WTC11 (cell line): ENCODE measurements around the gene LTBP2. TPM values are rescaled to one million over a fixed set of nuclear protein-coding genes. Genes with fewer than 3 reads are reported as not detected.

Source experiments
- ATAC-seq: fragments of 200-7000 bp; cut with Tn5 transposase; 2 replicates; pipeline ENCODE4 v1.10.0; 2021; ENCODE audit warnings: mild to moderate bottlenecking, moderate library complexity
- CTCF ChIA-PET: fragments of 300-600 bp; sonication (Branson Sonifier 250); formaldehyde crosslinking; loops from one replicate; lab custom pipeline; 2021; ENCODE audit warnings: antibody characterized with exemption; lab: Charles Lee
- POLR2A ChIA-PET: fragments of 350-600 bp; sonication (Branson Sonifier 250); formaldehyde crosslinking; loops from one replicate; lab custom pipeline; 2021; ENCODE audit warnings: antibody characterized with exemption; lab: Charles Lee
- DNase-seq: peaks from one replicate; pipeline ENCODE4 v3.0.0; 2021; ENCODE audit warnings: low spot score
- H3K27ac Mint-ChIP-seq: 2 replicates; pipeline ENCODE4 v1.8.0; 2021; ENCODE audit warnings: mixed read lengths
- H3K27me3 Mint-ChIP-seq: 2 replicates; pipeline ENCODE4 v1.8.0; 2021; ENCODE audit warnings: low read depth, mild to moderate bottlenecking, moderate library complexity, mixed read lengths
- H3K36me3 Mint-ChIP-seq: 2 replicates; pipeline ENCODE4 v1.8.0; 2021; ENCODE audit warnings: mixed read lengths
- H3K4me1 Mint-ChIP-seq: 2 replicates; pipeline ENCODE4 v1.8.0; 2022; ENCODE audit warnings: mixed read lengths
- H3K4me3 Mint-ChIP-seq: 2 replicates; pipeline ENCODE4 v1.8.0; 2021; ENCODE audit warnings: mild to moderate bottlenecking, moderate library complexity, mixed read lengths
- H3K9me3 Mint-ChIP-seq: 2 replicates; pipeline ENCODE4 v1.8.0; 2021; ENCODE audit warnings: mixed read lengths
- ATF6 ChIP-seq: sonication (generic); formaldehyde crosslinking; IDR thresholded peaks from 2 replicates; pipeline ENCODE4 v1.8.1; 2023; ENCODE audit warnings: mild to moderate bottlenecking, missing genetic modification reagents
- CTCF ChIP-seq: fragments of 200-600 bp; IDR thresholded peaks from 2 replicates; pipeline ENCODE4 v1.8.0; 2022; ENCODE audit warnings: antibody characterized with exemption
- E2F1 ChIP-seq: sonication (generic); formaldehyde crosslinking; IDR thresholded peaks from 2 replicates; pipeline ENCODE4 v1.8.0; 2022; ENCODE audit warnings: mild to moderate bottlenecking, missing genetic modification reagents
- EMX1 ChIP-seq: fragments of 250-450 bp; sonication (Bioruptor Pico); IDR thresholded peaks from 2 replicates; pipeline ENCODE4 v1.8.0; 2021; ENCODE audit warnings: mild to moderate bottlenecking
- ESRRA ChIP-seq: sonication (generic); formaldehyde crosslinking; IDR thresholded peaks from 2 replicates; pipeline ENCODE4 v1.8.1; 2022; ENCODE audit warnings: mild to moderate bottlenecking, missing genetic modification reagents, borderline replicate concordance
- NFE2L1 ChIP-seq: sonication (generic); formaldehyde crosslinking; IDR thresholded peaks from 2 replicates; pipeline ENCODE4 v1.8.1; 2023; ENCODE audit warnings: missing genetic modification reagents
- PREB ChIP-seq: sonication (generic); formaldehyde crosslinking; IDR thresholded peaks from 2 replicates; pipeline ENCODE4 v1.8.1; 2022; ENCODE audit warnings: mild to moderate bottlenecking, missing genetic modification reagents, moderate library complexity, borderline replicate concordance
- RELA ChIP-seq: sonication (generic); formaldehyde crosslinking; IDR thresholded peaks from 2 replicates; pipeline ENCODE4 v1.8.1; 2022; ENCODE audit warnings: missing genetic modification reagents, mild to moderate bottlenecking, borderline replicate concordance
- SP1 ChIP-seq: sonication (generic); formaldehyde crosslinking; conservative IDR thresholded peaks from 2 replicates; pipeline ENCODE4 v1.8.1; 2022; ENCODE audit warnings: missing genetic modification reagents
- TP53 ChIP-seq: sonication (generic); formaldehyde crosslinking; IDR thresholded peaks from 2 replicates; pipeline ENCODE4 v1.8.1; 2023; ENCODE audit warnings: mild to moderate bottlenecking, missing genetic modification reagents
- ZMAT4 ChIP-seq: fragments of 250-450 bp; sonication (Bioruptor Pico); IDR thresholded peaks from 2 replicates; pipeline ENCODE4 v1.9.0; 2021; ENCODE audit warnings: mild to moderate bottlenecking
- ZNF219 ChIP-seq: sonication (generic); formaldehyde crosslinking; IDR thresholded peaks from 2 replicates; pipeline ENCODE4 v1.8.0; 2023; ENCODE audit warnings: missing genetic modification reagents, mild to moderate bottlenecking, borderline replicate concordance
- ZNF281 ChIP-seq: sonication (generic); formaldehyde crosslinking; IDR thresholded peaks from 2 replicates; pipeline ENCODE4 v1.8.0; 2023; ENCODE audit warnings: mild to moderate bottlenecking, missing genetic modification reagents
- ZNF423 ChIP-seq: fragments of 250-450 bp; sonication (Bioruptor Pico); IDR thresholded peaks from 2 replicates; pipeline ENCODE4 v2.1.2; 2022; ENCODE audit warnings: mild to moderate bottlenecking, moderate library complexity
- ZNF532 ChIP-seq: fragments of 250-450 bp; sonication (Bioruptor Pico); IDR thresholded peaks from 2 replicates; pipeline ENCODE4 v1.9.0; 2021; ENCODE audit warnings: mild to moderate bottlenecking, borderline replicate concordance
- ZNF671 ChIP-seq: fragments of 250-450 bp; sonication (Bioruptor Pico); IDR thresholded peaks from 2 replicates; pipeline ENCODE4 v1.8.0; 2021; ENCODE audit warnings: mild to moderate bottlenecking
- ZSCAN18 ChIP-seq: fragments of 250-450 bp; sonication (Bioruptor Pico); IDR thresholded peaks from 2 replicates; pipeline ENCODE4 v2.1.2; 2022; ENCODE audit warnings: mild to moderate bottlenecking, moderate library complexity
- total RNA-seq: library from RNA; stranded (reverse); gene quantifications from 3 replicates; pipeline ENCODE4 v1.2.3, GENCODE V29; 2021

LTBP2 gene
- total RNA-seq, 1 experiment from 2014 or later = 1.2 TPM

GRCh38 chr14:74619672-74620131 is 7.7 kb upstream of the LTBP2 start (continued):
- TF ChIP-seq ZNF532 (CRISPR knock-in tag) (no peak), CTCF (no peak)

- no peak for DNase-seq
- CTCF ChIA-PET = interaction anchor here (0.6 to 3.7 kb wide), 11 partner anchors 9 to 243 kb away, joined by 3 to 33 read pairs (median 5); no protein-coding TSS in a partner anchor
These were observed 6.3 kb upstream of the LTBP2 start for GRCh38 chr14:74618078-74618952.

More at GRCh38 chr14:74618078-74618952, 6.3 kb upstream of the LTBP2 start:
- POLR2A ChIA-PET = no interaction called here
- no peak; the same call in 1 of the 2 replicates for ATAC-seq
- Mint-ChIP-seq H3K4me1 (peaks cover 35% of the 10 kb centered on the region), H3K36me3 (no peaks in the 10 kb centered on the region), H3K27ac (no peak overlapping the region), H3K9me3 (no peaks in the 10 kb centered on the region), H3K4me3 (no peak overlapping the region), H3K27me3 (peaks cover 26% of the 10 kb centered on the region)
- TF ChIP-seq ZNF281 (CRISPR knock-in tag) (no peak), TP53 (CRISPR knock-in tag) (no peak), E2F1 (no peak), ATF6 (CRISPR knock-in tag) (no peak), SP1 (CRISPR knock-in tag) (no peak), EMX1 (no peak), ZNF219 (CRISPR knock-in tag) (no peak), ZNF423 (CRISPR knock-in tag) (no peak), NFE2L1 (CRISPR knock-in tag) (no peak), PREB (CRISPR knock-in tag) (no peak), ZSCAN18 (CRISPR knock-in tag) (no peak), ZNF671 (CRISPR knock-in tag) (no peak), ESRRA (CRISPR knock-in tag) (no peak), RELA (CRISPR knock-in tag) (no peak), ZMAT4 (CRISPR knock-in tag) (no peak)
